GM19351 (cell line): ENCODE results near the gene COL9A2.
A peak's percentile ranks its signal among the peaks of the same experiment; 100 is the strongest.
"Not testable (repeated sequence)": the region's sequence is repeated elsewhere in the genome, so short reads cannot be mapped to it uniquely, and the experiment has no call there.

Experiments used
- ATAC-seq: cut with Tn5 transposase; IDR thresholded peaks from one replicate; pipeline ENCODE4 v1.9.1; 2021; ENCODE audit warnings: mild to moderate bottlenecking, moderate library complexity; ENCODE audit not compliant: unreplicated experiment

The COL9A2 gene

GRCh38 chr1:40316595-40317393 lies at the start of gene COL9A2:
Gene COL9A2 (minus strand): TSS chr1:40317286. CDS start chr1:40317197, 89 bp downstream.
- ATAC-seq: no peak

GRCh38 chr1:40363721-40364120 lies 46.6 kb upstream of the COL9A2 start:
- ATAC-seq: peak; percentile 94

GRCh38 chr1:40362699-40363098 lies 45.6 kb upstream of the COL9A2 start:
- no peak for ATAC-seq

GRCh38 chr1:40362199-40362598 lies 45.1 kb upstream of the COL9A2 start:
- no peak for ATAC-seq

- ATAC-seq: no peak
Measured at GRCh38 chr1:40361637-40362036, 44.6 kb upstream of the COL9A2 start.

- no peak for ATAC-seq
Measured at GRCh38 chr1:40361201-40361600, 44.1 kb upstream of the COL9A2 start.

GRCh38 chr1:40360631-40361030 lies 43.5 kb upstream of the COL9A2 start:
- ATAC-seq: no peak

- ATAC-seq: no peak
Measured at GRCh38 chr1:40357625-40358024, 40.5 kb upstream of the COL9A2 start.

- no peak for ATAC-seq
Measured at GRCh38 chr1:40353082-40353481, 36.0 kb upstream of the COL9A2 start.

- no peak for ATAC-seq
Measured at GRCh38 chr1:40352126-40352525, 35.0 kb upstream of the COL9A2 start.

- ATAC-seq: no peak
Measured at GRCh38 chr1:40351124-40351523, 34.0 kb upstream of the COL9A2 start.

GRCh38 chr1:40350391-40350790 lies 33.3 kb upstream of the COL9A2 start:
- ATAC-seq: no peak

- no peak for ATAC-seq
Measured at GRCh38 chr1:40344597-40344996, 27.5 kb upstream of the COL9A2 start.

GRCh38 chr1:40342381-40342717 lies 25.3 kb upstream of the COL9A2 start:
- not testable (repeated sequence) for ATAC-seq

- no peak for ATAC-seq
Measured at GRCh38 chr1:40341491-40342380, 24.6 kb upstream of the COL9A2 start.

GRCh38 chr1:40339420-40340323 lies 22.6 kb upstream of the COL9A2 start:
- ATAC-seq: no peak

GRCh38 chr1:40338745-40339419 lies 21.8 kb upstream of the COL9A2 start:
- ATAC-seq: peak; percentile 51

- no peak for ATAC-seq
Measured at GRCh38 chr1:40337443-40337842, 20.4 kb upstream of the COL9A2 start.

- ATAC-seq: no peak
Measured at GRCh38 chr1:40332695-40333094, 15.6 kb upstream of the COL9A2 start.

- not testable (repeated sequence) for ATAC-seq
Measured at GRCh38 chr1:40331403-40331802, 14.3 kb upstream of the COL9A2 start.
